ENCODE measurements around the gene C16orf78. TPM values are rescaled to one million over a fixed set of nuclear protein-coding genes. Genes with fewer than 3 reads are reported as not detected.
"Not testable (repeated sequence)": the region's sequence is repeated elsewhere in the genome, so short reads cannot be mapped to it uniquely, and the experiment has no call there.

The C16orf78 gene
- total RNA-seq, 2 donors from 2014 or later: not detected

GRCh38 chr16:49356728-49357488 lies 16.7 kb upstream of the C16orf78 start:
- H3K4me3 Mint-ChIP-seq: no peak overlapping the region
- no peak overlapping the region for H3K27ac Mint-ChIP-seq
- no peaks in the 10 kb centered on the region for H3K27me3 Mint-ChIP-seq
- no peak for ATAC-seq (replicated peaks)
- H3K9me3 Mint-ChIP-seq: peaks cover 2% of the 10 kb centered on the region
- no peaks in the 10 kb centered on the region for H3K4me1 Mint-ChIP-seq
- no peaks in the 10 kb centered on the region for H3K36me3 Mint-ChIP-seq (ENCODE audit: low read depth)

DNA sequence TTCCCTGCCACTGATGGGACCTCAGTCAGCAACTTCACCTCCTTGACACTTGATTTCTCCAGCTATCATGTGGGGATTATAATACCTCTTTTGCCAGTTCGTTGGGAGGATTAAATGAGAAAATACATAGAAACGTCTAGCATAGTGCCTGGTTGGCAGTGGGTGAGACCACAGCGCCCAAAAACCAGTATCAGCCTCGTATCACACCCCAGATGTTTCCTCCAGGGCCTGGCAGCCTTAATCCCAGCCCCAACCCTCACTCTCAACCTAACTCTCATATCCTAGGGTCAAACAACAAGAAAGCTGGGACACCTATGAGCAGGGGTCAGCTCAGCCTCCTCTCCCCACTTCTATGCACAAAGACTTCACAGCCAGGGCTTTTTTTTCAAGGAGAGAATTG lies 14.0 kb upstream of the C16orf78 start:
- no peak for ATAC-seq (replicated peaks)
- no peaks in the 10 kb centered on the region for H3K4me1 Mint-ChIP-seq
- no peaks in the 10 kb centered on the region for H3K36me3 Mint-ChIP-seq (ENCODE audit: low read depth)
- no peak overlapping the region for H3K27ac Mint-ChIP-seq
- H3K9me3 Mint-ChIP-seq: peaks cover 10% of the 10 kb centered on the region
- H3K4me3 Mint-ChIP-seq: no peak overlapping the region
- no peaks in the 10 kb centered on the region for H3K27me3 Mint-ChIP-seq

GRCh38 chr16:49361731-49362130 lies 11.9 kb upstream of the C16orf78 start:
- H3K4me3 Mint-ChIP-seq; H3K27me3 Mint-ChIP-seq; ATAC-seq (replicated peaks); H3K27ac Mint-ChIP-seq; H3K36me3 Mint-ChIP-seq (ENCODE audit: low read depth); H3K4me1 Mint-ChIP-seq; H3K9me3 Mint-ChIP-seq: not testable (repeated sequence)

- Mint-ChIP-seq H3K4me1 (no peaks in the 10 kb centered on the region), H3K27ac (no peak overlapping the region), H3K36me3 (ENCODE audit: low read depth) (no peaks in the 10 kb centered on the region), H3K4me3 (no peak overlapping the region), H3K9me3 (peaks cover 10% of the 10 kb centered on the region), H3K27me3 (no peaks in the 10 kb centered on the region)
- ATAC-seq (replicated peaks): no peak
Measured at GRCh38 chr16:49362230-49362629, 11.4 kb upstream of the C16orf78 start.

DNA sequence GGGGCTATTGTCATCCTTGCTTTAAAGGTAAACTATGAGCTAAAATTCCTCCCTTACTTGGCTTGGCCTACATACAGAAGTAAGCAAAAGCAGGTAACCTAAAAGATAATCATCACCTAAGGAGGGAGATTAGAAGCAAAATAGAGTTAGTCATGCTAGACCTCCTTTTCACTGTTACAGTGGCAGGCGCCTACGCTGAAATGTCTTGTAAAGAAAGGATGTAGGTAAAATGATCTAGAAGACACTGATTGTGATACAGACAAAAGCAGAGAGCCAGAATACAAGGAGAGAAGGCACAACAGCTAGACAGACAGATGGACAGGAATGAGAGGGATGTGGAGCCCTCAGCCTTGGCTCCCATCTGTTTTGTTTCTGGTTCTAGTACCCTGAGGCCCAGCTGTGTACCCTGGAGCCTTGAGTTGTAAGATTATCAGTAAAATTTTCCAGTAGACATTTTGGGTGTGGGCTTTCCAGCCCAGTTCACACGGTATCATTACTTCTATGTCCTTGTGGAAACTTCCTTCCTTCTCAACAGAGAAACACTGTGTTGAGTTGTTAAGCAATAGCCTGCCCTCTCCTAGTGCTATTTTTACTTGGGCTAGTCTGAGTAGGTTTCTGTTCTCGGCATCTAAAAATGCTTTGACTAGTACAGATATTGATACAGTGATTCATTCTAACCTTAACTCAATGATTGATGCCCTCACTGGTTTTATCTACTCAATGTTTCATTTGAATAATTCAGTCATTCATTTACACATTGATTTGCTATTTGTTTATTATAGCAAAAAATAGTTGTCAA lies 7.7 kb upstream of the C16orf78 start:
- H3K4me1 Mint-ChIP-seq: no peaks in the 10 kb centered on the region
- H3K4me3 Mint-ChIP-seq: no peak overlapping the region
- peaks cover 7% of the 10 kb centered on the region for H3K27me3 Mint-ChIP-seq
- no peaks in the 10 kb centered on the region for H3K36me3 Mint-ChIP-seq (ENCODE audit: low read depth)
- peaks cover 12% of the 10 kb centered on the region for H3K9me3 Mint-ChIP-seq
- H3K27ac Mint-ChIP-seq: no peak overlapping the region
- no peak for ATAC-seq (replicated peaks)

- Mint-ChIP-seq H3K36me3 (ENCODE audit: low read depth) (no peaks in the 10 kb centered on the region), H3K27ac (no peak overlapping the region), H3K4me1 (no peaks in the 10 kb centered on the region), H3K27me3 (peaks cover 11% of the 10 kb centered on the region), H3K9me3 (peaks cover 17% of the 10 kb centered on the region), H3K4me3 (no peak overlapping the region)
- ATAC-seq (replicated peaks): no peak
Measured at GRCh38 chr16:49366669-49367068, 6.9 kb upstream of the C16orf78 start.

GRCh38 chr16:49369651-49370611 lies 3.7 kb upstream of the C16orf78 start:
- ATAC-seq (replicated peaks): no peak
- Mint-ChIP-seq H3K4me1 (no peaks in the 10 kb centered on the region), H3K9me3 (peaks cover 7% of the 10 kb centered on the region), H3K27ac (no peak overlapping the region), H3K36me3 (ENCODE audit: low read depth) (no peaks in the 10 kb centered on the region), H3K27me3 (peaks cover 11% of the 10 kb centered on the region), H3K4me3 (no peak overlapping the region)

DNA sequence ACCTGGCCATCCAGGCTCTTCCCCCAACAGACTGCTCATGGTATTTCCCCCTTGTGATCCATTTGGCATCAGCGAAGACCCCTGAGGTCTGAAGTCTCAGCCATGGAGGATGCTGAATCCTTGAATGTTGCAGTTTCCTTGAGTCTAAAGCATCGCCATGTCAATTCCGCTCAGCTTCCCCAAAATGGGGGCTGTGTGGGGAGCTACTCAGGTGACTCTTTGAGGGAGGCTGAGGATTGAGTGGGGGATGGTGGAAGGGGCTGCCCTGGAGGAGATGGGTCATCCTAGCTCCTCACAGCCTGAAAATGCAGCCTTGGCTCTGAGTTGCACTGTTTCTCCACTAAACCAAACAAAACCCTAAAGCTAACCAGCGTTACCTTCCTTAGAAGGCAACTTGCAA lies 2.6 kb downstream of the C16orf78 start:
- Mint-ChIP-seq H3K36me3 (ENCODE audit: low read depth) (no peaks in the 10 kb centered on the region), H3K4me1 (no peaks in the 10 kb centered on the region), H3K4me3 (no peak overlapping the region), H3K27ac (no peak overlapping the region), H3K9me3 (peaks cover 4% of the 10 kb centered on the region), H3K27me3 (peaks cover 3% of the 10 kb centered on the region)
- no peak for ATAC-seq (replicated peaks)

DNA sequence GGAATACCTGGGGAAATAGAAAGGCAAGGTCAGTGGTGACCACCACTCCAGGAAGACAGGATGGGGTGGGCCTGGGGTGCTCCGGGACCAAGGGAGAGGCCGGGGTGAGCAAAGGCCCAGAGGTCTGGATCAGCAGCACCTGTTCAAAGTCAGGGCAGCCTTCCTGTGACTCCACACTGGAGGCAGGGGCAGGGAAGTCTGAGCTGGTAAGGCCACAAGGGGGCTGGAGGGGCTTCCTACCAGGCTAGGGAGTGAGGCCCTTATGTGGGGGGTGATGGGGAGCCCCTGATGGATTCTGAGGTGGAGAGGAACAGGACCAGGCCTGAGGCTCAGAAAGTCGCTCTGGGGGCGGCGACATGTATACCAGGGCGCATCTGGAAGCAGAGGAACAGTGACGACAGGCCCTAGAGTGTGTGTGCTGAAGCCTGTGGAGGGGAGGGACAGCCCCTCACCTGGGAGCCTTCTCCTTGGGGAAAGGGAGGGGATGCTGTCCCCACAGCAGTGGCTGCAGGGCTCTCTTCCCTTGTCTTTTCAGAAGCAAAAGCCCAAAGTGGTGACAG lies 3.7 kb downstream of the C16orf78 start:
- Mint-ChIP-seq H3K4me1 (no peaks in the 10 kb centered on the region), H3K27me3 (no peaks in the 10 kb centered on the region), H3K9me3 (no peaks in the 10 kb centered on the region), H3K27ac (no peak overlapping the region), H3K4me3 (no peak overlapping the region), H3K36me3 (ENCODE audit: low read depth) (no peaks in the 10 kb centered on the region)
- no peak for ATAC-seq (replicated peaks)

DNA sequence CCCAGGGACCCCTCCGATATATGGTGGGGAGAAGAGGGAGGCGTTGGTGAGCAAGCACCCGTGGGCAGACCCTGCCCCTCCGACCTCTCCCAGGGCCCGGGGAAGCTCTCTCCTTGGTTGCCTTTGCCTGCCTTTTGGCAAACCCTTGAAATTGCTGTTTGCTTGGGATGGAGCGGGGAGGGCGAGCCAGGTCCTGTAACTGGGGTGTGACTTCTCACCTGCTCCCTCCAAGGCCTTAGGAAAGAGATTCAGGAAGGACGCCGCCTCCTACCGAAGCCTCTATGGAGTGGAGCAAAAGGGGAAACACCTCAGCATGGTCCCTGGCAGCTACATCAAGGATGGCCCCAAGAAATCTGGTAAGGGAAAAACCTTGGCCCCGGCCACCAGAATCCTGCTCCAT lies 4.6 kb downstream of the C16orf78 start:
- Mint-ChIP-seq H3K27ac (no peak overlapping the region), H3K4me1 (no peaks in the 10 kb centered on the region), H3K36me3 (ENCODE audit: low read depth) (no peaks in the 10 kb centered on the region), H3K27me3 (no peaks in the 10 kb centered on the region), H3K9me3 (peaks cover 5% of the 10 kb centered on the region), H3K4me3 (no peak overlapping the region)
- ATAC-seq (replicated peaks): no peak

DNA sequence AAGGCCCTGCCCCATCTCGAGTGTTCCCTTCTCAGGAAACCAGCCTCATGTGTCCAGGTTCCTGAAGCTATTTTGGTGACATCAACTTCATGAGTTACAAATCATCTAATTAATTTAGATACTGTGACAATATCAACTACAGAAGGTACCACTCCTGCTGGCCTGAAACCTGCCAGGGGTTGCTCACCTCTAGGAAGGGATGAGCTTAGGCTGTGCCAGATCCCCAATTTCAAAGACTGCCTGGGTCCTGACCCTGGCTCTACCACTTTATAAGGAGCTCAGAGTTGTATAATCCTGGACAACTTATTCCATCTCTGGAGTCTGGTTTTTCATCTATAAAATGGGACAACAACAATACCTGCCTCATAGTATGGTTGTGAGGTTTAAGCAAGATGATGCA lies 5.2 kb downstream of the C16orf78 start:
- no peak for ATAC-seq (replicated peaks)
- H3K4me3 Mint-ChIP-seq: no peak overlapping the region
- no peaks in the 10 kb centered on the region for H3K36me3 Mint-ChIP-seq (ENCODE audit: low read depth)
- H3K4me1 Mint-ChIP-seq: no peaks in the 10 kb centered on the region
- peaks cover 5% of the 10 kb centered on the region for H3K9me3 Mint-ChIP-seq
- H3K27ac Mint-ChIP-seq: no peak overlapping the region
- no peaks in the 10 kb centered on the region for H3K27me3 Mint-ChIP-seq

DNA sequence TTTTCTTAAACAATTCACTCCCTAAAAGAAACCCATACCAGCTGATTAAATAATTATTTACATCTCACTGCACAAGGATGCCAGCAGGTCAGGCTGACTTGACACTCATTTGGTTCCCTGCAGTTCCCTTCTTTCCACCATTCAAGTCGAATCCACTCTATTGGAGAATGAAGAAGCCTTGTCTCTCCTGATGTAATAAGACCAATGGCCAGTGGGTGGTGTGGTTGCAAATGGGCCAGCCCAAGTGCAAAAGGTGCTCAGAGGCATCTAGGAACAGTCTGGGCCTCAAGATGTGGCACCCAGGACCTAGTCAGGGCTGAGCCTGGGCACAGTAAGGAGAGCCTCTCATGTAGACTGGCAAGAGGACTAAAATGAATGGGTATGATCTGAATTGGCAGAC lies 9.3 kb downstream of the C16orf78 start:
- H3K36me3 Mint-ChIP-seq (ENCODE audit: low read depth): no peaks in the 10 kb centered on the region
- H3K27ac Mint-ChIP-seq: no peak overlapping the region
- H3K9me3 Mint-ChIP-seq: peaks cover 9% of the 10 kb centered on the region
- H3K27me3 Mint-ChIP-seq: no peaks in the 10 kb centered on the region
- H3K4me1 Mint-ChIP-seq: no peaks in the 10 kb centered on the region
- ATAC-seq (replicated peaks): no peak
- no peak overlapping the region for H3K4me3 Mint-ChIP-seq

- Mint-ChIP-seq H3K4me1 (no peaks in the 10 kb centered on the region), H3K9me3 (no peaks in the 10 kb centered on the region), H3K36me3 (ENCODE audit: low read depth) (no peaks in the 10 kb centered on the region), H3K27me3 (peaks cover 15% of the 10 kb centered on the region), H3K4me3 (no peak overlapping the region), H3K27ac (no peak overlapping the region)
- no peak for ATAC-seq (replicated peaks)
Measured at GRCh38 chr16:49395021-49395420, 21.4 kb downstream of the C16orf78 start.

DNA sequence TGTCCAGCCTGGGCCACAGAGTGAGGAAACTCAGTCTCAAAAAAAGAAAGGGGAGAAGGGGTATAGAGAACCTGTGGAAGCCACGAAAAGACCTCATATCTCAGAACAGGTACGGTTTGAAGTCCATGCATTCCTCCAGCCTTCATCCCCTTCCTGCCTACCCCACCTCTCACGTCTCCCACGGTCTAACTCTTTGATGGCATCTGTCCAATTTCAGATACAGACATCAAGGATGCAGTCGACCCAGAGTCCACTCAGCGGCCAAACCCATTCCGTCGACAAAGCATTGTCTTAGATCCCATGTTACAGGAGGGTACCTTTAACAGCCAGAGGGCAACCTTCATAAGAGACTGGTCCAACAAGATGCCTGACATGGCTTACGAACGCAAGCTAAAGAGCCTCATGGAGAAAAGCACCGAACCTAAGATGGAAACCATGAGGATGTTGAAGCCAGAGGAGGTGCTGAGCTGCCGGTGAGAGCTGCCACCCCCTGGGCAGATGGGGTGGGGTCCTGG lies 22.7 kb downstream of the C16orf78 start:
- H3K27ac Mint-ChIP-seq: no peak overlapping the region
- no peaks in the 10 kb centered on the region for H3K4me1 Mint-ChIP-seq
- H3K4me3 Mint-ChIP-seq: no peak overlapping the region
- no peaks in the 10 kb centered on the region for H3K36me3 Mint-ChIP-seq (ENCODE audit: low read depth)
- ATAC-seq (replicated peaks): no peak
- H3K9me3 Mint-ChIP-seq: no peaks in the 10 kb centered on the region
- peaks cover 15% of the 10 kb centered on the region for H3K27me3 Mint-ChIP-seq

All from activated T-helper 17 cell treated with anti-CD3 and anti-CD28 coated beads, Interleukin-2, amount 50 U/mL, for 72 hours (primary cell).